Kidney capillary endothelial cell (primary cell): Measurements from ENCODE around the gene HMX2.

Experiments
- DNase-seq: peaks from one replicate; pipeline ENCODE4 v3.0.0-alpha.2; 2018; ENCODE audit warnings: low spot score

HMX2 gene, protein sequence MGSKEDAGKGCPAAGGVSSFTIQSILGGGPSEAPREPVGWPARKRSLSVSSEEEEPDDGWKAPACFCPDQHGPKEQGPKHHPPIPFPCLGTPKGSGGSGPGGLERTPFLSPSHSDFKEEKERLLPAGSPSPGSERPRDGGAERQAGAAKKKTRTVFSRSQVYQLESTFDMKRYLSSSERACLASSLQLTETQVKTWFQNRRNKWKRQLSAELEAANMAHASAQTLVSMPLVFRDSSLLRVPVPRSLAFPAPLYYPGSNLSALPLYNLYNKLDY

DNA sequence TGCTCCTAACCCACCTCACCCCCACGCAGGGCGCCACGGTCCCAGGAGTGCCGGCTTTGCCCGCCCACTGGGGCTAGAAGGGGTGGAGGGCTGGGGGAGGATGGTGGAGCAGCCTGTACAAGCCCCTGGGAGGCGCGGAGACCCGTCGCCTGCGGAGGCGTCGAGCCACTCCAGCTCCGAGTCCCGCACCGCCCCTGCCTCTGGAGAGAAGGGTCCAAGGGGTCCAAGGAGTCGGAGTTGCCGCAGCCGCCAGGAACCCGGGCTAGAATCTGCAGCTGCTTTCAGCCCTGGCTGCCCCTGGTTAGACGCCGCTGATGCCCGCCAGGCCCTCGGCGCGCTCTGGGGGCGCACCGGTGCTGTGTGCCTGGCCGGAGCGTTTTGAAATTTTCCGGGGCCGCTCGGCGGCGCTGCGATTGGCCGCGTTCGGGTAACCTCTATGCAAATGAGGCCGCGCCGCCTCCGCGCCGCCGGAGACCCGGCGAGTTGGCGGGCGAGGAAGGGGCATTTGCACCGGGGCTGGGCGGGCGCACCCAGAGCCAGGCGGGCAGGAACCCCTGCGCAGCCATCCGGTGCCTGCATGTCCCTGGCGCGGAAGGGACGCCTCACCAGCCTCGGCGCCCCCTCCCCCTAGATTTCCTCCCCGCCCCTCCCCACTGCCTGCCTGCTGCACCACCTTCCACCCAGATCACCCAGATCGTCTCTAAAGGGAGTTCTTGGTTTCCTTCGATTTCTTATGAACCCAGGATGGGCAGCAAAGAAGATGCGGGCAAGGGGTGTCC is at the start of gene HMX2:
Gene HMX2 (plus strand): TSS at position 502 of the 779 bp plus-strand sequence. CDS start 243 bp downstream, at position 745.
- DNase-seq, result no peak

DNA sequence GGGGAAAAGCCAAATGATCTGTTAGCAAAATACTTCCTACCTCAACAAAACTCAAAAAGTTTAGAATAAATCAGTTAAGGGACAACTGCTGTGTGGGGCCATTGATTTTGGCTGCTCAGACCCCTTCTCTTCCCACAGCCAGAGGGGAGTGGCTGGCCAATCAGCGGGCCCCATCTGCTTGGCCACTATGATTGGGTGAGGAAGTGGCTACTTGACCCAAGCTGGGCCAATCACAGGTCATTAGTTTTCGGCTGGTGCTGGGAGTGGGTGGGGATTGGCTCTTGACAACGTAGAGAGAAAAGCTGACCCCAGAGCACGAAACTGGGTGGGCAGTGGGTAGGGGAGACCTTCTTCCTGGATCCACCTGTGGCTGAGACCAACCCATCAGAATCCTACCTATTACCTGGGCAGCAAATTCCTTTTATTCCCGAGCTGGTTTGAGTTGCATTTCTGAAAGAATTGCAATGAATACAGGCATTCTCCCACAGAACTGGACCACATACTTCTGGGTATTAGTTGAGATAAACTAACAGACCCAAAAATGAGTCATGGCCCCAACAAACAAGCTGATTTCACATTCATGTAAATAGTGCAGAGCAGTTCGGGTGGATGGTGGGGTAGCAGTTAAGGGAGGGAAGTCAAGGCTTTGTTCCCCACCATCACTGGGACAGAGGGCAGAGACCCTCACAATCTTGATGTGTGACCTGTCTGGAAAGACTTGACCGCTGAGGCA is 47.7 kb upstream of the HMX2 start:
- no peak for DNase-seq

DNA sequence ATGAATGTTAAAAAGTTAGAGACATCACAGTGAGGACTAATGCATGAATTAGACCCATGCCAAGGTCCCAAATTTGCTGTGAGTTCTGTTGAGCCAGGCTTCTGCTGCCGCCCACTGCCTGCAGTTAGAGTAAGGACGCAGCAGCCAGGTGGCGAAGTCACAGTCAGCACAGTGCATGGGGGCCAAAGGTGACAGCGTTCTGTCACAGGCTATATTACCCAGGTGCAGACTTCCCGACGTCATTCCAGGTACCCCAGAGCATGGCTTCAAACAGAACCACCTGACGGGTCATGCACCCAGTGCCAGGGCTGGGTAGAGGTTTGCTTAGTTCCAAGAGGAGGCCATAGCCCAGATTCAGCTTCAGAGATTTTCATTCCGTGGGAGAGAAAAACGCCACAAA is 46.1 kb upstream of the HMX2 start:
- no peak for DNase-seq

DNA sequence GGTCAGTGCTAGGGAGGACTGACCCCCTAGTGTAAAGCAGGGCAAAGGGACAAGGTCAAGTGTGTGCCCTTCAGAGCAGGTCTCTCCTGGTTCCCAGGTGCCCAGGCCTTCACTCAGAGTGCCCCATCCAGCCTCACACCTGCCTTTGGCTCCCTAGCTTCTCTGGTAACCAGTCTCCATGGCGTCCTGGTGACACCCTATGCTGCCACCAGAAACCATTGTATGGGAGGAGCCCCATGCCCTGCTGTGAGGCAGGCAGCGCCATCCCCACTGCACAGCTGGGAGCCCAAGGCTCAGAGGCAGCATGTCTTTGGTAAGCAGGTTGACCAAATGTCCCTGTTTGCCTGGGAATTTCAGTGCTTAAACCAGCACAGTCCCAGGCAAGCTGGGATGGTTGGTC is 45.3 kb upstream of the HMX2 start:
- DNase-seq, result no peak

DNA sequence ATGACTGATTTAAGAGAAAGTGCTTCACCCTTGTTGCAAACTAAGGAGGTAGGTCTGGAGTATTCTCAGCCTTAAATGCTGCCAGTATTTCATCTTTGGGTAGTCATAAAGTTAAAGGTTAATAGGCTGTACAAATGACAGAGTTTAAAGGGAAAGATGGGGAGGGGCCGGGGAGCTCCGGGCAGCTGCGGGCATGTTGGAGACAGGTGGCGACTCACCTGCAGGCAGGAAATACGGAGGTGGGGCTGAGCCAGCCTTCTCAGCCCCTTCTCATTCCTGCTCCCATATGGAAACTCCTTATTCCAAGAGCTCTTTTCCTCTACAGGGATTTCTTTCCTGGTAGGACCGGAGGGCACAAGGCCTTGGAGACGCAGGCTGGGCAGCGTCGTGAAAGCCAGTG is 44.0 kb upstream of the HMX2 start:
- no peak for DNase-seq

DNA sequence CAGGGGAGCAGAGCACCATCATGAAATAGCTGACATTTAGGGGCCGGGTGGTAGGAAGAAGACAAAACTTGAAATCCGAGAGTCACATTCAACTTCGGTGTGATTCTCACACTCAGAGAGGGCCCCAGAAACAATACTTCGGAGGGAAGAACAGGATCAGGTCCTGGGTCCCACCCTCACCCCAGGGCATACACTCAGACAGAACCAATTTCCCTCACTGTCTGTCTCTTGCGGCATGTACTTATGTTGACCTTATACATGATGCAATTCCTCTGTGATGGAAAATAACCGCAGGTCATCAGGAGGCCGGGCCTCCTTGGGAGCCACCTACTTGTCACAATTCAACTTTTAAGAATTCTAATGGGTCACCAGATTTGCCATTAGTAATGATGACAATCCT is 38.5 kb upstream of the HMX2 start:
- no peak for DNase-seq

DNA sequence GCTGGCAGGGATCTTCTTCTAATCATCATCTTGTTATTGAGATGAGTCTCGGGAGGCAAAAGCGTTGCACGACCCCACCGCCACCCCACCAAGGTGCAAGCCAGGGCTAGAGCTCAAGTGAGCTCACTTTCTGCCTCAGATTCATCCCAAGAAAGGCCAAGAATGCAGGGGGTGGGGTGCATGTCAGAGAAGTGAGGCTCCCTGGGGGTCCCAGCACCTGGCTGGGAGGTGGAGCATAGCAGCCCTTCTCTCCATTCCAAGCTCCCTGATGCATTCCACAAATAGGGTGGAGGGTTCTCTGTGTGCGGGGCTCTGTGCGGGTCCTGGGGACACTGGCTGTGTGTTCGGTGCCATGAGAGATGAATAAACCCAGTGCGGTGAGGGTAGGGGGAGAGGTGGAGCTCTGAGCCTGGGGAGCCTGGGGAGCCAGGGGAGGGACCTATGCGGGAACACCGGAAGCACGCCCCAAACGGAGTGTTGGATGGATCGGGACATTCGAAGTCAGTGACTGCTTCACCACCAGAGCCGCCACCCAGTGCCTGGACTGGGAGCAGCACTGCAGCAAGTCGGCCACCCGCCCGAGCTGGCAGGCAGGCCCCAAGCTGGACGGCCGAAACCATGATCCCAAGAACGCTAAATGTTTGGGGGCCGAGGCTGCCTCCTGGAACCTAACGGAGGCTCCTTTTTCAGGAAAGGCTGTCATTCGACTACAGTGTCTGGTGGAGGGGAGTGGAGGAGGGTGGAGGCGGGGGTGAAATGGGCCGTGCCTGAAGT is 30.1 kb upstream of the HMX2 start:
- no peak for DNase-seq

DNA sequence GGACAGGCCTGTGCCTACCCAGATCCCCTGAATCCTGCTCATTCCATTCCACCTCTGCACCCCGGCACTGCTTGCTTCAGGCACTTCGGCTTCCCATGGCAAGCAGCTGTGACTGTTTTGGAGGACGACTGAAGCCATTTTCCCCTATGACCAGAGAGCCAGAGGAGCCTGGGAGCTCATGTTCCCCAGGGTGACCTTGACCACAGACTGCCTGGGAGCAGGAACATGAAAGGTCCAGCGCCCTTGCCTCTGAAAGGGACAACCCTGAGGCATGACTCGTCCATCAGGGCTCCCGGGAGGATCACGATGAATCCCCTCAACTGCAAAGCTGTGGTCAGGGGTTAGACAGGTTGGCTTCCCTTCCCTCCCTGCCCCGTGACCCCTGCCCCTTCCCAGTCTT is 28.9 kb upstream of the HMX2 start:
- DNase-seq, result no peak

DNA sequence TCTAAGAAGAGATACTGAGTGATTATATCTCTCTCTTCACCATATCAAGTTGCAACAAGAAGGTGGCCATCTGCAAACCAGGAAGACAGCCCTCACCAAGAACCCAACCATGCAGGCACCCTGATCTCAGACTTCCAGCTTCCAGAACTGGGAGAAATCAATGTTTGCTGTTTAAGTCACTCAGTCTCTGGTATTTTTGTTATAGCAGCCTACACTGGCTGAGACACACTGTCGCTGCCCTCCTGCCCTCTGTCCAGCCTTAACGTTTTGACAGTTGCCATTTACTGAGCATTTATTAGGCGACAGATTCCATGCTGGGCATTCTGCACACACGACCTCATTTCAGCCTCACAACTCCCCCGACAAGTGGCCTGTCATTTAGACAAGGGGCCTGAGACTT is 21.7 kb upstream of the HMX2 start:
- DNase-seq, result no peak

DNA sequence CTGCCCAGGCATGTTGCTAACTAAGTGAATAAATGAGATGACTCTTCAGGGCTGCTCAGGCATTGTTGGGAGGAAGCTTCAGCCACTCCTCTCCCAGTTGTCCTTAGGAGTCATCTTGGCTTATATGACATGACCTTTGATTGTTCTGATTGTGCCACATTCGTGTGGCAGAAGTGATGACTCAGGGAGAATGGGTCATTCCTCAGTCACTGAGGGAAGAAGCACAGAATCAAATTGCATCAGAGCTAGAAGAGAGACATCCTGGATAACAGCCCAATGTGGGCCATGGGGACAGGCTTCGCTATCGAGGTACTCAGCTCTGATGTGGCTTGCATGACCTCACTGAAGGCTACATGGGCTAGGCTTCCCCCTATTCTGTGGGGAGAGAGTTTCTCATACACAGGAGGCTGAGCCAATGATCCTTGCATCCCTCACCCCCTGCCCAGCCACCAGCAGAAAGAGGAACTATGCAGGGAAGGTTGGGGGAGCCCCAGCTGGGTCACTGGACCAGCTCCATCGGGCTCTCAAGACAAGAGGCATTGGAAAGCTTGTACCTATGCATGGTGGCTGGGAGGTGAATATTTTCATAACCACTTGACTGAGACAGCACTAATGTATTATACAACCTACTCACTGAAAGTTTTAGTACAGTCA is 18.2 kb upstream of the HMX2 start:
- DNase-seq, result peak; percentile 67

DNA sequence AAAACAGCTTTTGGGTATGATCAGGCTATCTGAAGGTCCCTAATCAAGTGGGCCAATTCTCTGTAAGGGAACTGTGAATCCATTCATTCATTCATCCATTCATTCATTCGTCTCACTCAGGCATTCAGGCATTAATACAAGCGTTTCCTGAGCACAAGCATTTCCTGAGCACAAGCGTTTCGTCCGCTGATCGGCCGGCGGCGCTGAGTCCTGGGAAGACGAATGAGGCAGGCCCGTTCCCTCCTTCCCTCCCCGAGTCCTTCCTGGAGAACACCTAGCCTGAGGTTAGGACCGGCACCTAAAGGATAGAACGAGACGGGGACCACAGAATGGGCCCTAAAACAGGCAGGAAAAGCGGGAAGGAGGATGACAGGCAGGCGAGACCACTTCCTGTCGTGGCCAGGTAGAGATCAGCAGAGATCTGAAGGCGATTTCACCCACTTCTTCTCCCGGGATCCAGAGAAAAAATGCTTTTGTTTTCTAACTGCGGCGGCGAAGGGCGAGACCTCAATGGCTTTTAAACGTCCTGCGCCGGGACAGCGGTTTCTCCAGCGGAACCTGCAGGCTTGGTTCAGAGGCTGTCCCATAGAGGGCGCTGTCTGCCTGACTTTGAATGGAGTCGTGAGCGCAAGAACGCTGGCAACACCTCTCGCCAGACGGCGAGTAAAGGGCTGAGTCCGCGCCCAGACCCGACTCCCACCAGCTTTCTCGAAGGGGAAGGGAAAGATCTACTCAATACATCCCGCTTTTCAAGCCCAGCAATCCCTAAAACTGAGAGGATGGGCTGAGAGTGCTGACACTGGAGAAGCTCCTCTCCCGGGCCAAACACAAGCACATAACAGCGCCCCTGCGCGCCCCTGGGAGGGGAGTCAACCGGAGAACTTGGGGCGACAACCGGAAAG is 15.1 kb upstream of the HMX2 start:
- DNase-seq, result peak; percentile 74

DNA sequence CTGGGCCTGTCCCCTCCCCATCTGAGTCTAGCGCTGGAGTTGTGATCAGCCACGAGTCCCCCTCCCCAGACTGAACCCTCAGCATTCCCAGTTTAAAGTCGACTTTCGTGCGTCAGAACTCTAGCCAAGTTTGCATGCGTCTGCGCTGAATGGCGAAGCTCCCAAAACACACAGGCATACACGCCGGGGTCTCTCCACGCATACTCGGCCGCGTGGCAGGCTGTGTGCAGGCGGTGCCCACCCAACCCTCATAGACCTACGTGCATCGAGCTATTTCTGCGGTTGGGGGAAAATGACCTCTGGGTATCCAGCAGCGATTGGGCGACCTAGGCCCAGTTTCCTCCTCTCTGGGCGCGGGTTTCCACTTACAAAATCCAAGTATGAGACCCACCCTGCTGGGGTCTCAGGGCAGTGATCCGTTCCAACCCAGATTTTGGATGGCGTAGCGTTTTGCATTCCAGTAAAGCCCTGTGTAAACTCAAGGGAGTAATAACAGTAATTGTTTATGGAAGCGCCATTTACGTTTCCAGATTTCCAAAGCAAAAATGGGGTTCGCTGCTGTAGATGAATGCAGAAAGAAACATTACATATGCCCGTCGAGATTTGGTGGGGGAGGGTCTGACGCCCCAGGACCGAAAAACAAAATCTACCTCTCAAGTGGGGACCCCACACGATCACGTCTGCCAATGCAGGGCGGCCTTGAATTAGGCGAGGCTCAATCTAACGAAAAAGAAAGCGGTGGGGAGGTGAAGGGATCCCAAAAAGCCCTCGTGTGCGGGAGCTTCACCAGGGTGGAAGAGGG is 14.2 kb upstream of the HMX2 start:
- no peak for DNase-seq

DNA sequence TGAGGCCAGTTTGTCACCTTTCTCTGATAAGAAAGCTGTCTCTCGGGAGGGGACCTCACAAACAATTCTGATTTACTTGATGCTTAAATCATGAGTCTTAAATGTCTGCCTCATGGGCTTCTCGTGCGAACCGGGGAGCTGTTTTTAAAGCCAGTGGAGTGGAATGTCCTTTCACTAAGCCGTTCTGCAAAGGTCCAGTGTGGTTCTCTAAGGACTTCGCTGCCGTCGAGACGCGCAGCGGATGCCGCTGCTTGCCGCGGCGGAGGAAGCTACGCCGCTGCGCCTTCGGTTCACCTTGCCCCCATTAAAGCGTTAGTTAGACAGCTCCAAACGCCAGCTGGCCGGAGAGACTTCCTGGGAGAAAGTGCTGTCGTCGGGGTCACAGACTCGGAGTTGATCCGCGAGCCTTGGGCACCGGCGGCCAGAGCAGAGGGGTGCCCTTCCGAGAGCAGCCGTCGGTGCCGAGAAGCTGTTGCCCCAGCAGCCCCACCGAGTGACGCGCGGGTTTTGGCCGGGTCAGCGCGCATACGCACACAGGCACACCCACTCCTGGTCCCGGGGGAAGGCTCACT is 13.5 kb upstream of the HMX2 start:
- DNase-seq, result no peak

DNA sequence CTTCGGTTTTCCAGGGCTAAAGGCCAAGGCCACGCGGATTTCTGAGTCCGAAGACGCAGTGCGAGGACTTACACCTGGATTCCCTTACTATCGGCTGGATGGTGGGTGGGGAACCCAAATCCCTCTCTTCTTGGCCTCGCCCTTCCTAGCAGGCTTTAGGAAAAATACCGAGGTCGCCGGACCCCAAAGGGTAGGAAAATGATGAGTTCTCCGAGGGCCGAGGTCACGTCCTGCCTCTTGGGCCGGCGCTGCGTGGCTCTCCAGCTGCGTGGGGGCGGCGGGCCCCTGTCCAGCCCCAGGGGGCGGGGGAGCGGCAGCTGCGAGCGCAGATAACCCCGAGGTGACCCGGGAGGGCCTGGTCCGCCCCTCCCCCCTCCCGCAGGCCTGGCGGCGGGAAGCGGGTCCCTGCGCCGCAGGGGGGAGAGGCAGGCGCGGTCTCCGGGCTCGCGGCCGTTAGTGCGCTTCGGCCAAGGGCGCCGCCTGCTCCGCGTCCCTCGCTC is 13.0 kb upstream of the HMX2 start:
- DNase-seq, result no peak

DNA sequence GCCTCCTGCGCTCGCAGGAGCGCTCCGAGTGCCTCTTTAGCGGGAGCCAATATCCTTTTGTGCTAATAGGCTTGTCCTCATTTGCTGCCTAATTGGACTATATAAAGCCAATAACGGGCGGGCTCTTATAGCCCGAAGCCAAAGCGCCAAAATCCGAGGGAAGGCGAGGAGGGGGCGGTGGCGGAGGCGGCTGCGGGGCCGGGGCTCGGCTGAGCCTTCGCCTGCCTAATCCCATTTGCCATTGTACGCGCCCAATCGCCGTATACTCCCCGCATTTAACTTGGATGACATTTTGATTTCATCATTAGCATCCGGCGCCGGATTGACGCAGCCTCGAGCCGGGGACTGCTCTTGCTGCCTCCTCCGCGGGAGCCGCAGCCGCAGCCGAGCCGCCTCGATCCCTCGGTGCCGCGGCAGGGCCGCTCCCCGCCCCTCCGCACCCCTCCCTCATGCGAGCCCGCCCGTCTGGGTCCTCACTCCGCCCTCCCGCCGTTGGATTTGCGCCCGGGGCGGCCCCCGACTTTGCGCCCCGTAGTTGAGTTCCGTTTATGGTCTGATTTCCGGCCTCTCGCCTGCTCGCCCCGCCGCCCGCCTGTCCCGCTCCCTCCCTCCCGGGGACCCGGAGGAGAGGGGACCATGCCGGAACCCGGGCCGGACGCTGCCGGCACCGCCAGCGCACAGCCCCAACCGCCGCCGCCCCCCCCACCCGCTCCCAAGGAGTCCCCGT is 12.4 kb upstream of the HMX2 start, which contains the start of gene HMX3:
Gene HMX3 (plus strand): TSS at position 556 of the 727 bp plus-strand sequence. CDS start 81 bp downstream, at position 637.
- no peak for DNase-seq

DNA sequence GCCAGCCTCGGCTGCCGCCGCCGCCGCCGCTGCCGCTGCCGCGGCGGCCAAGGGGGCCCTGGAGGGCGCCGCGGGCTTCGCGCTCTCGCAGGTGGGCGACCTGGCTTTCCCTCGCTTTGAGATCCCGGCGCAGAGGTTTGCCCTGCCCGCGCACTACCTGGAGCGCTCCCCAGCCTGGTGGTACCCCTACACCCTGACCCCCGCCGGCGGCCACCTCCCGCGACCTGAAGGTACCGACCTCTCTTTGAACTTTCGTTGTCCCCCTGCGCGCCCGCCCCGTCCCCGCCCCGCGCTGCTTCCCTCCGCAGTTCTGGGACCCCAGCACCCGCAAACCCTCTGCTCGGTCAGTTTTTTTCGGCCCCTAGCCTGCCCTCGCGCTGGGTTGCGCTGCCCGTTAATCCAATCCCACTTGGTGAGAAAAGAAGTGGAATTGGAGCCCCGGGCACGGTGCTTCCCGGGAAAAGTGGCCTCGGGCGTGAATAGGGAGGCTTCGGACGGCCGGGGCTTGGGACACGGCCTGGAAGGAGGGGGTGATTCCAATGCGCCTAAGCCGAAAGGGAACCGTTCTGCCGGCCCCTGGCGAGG is 11.6 kb upstream of the HMX2 start:
- no peak for DNase-seq

DNA sequence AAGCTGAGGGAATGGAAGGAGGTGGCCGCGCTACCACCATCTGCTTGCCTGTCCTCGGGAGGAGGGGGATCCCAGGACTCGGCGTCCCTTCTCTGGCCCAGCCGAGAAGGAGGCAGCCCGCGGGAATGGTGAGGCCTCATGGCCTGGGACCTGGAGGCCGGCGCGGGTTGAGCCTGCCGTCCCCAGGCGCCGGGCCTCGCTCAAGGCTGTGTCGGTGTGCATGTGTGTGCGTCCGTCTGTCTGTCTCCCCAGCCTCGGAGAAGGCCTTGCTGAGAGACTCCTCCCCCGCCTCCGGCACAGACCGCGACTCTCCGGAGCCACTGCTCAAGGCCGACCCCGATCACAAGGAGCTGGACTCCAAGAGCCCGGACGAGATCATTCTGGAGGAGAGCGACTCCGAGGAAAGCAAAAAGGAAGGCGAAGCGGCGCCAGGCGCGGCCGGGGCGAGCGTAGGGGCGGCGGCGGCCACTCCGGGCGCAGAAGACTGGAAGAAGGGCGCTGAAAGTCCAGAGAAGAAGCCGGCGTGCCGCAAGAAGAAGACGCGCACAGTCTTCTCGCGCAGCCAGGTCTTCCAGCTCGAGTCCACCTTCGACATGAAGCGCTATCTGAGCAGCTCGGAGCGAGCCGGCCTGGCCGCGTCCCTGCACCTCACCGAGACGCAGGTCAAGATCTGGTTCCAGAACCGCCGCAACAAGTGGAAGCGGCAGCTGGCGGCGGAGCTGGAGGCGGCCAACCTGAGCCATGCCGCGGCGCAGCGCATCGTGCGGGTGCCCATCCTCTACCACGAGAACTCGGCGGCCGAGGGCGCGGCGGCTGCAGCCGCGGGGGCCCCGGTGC is 10.9 kb upstream of the HMX2 start:
- DNase-seq, result no peak
